ENCODE results near the gene SLC25A52. TPM values are rescaled to one million over a fixed set of nuclear protein-coding genes. Genes with fewer than 3 reads are reported as not detected.

SLC25A52 gene
- total and polyA plus RNA-seq, 2 experiments from 2014 or later: not detected

DNA sequence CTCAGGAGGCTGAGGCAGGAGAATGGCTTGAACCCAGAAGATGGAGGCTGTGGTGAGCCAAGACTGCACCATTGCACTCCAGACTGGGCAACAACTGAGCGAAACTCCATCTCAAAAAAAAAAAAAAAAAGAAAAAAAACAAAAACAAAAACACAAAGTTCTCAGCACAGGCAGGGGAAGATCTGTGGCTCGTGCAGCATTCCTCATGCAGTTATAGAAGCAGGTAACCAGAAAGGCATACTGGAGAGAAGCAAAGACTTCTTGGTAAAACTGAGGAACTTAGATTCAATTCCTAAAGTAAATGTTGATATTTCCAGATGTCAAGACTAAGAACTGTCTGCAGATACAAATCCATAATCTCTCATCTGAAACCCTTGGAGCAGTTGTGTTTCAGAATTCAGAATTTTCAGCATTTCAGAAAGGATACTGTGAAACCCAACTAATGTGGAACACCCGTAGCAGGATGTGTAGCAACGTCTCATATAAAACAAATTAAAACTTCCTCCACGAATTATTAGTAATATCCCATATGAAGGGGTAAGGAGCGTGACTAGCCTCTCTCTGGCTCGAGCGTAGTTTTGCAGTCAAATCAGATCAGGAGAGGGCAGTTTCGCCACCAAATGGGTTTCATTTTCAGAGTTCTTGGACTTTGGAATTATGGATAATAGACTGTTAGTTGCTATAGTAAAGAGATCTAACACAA, 13.2 kb upstream of the SLC25A52 start:
- Histone ChIP-seq H3K9me3 (ENCODE audit: low read depth) (peaks cover 5% of the 10 kb centered on the region), H3K79me2 (no peaks in the 10 kb centered on the region), H3K27ac (no peak overlapping the region), H3K4me2 (no peak overlapping the region), H4K20me1 (ENCODE audit: insufficient read depth, poor library complexity, severe bottlenecking) (no peaks in the 10 kb centered on the region), H2AFZ (no peak overlapping the region), H3K36me3 (replicated peaks; ENCODE audit: insufficient read depth, low read depth) (no peaks in the 10 kb centered on the region), H3K27me3 (no peaks in the 10 kb centered on the region), H3K4me1 (ENCODE audit: insufficient read depth) (no peaks in the 10 kb centered on the region), H3K4me3 (no peak overlapping the region), H3K9me2 (replicated peaks; ENCODE audit: insufficient read depth) (no peaks in the 10 kb centered on the region)
- WGBS (ENCODE audit: low lambda C conversion rate, missing lambda C conversion rate): 90% methylated on average over 8 of the region's 9 CpGs
- DNase-seq (ENCODE audit: low spot score): no peak
- TF ChIP-seq EZH2 (IDR thresholded peaks at IDR 0.05; ENCODE audit: borderline replicate concordance) (no peak), EZH2phosphoT487 (IDR thresholded peaks at IDR 0.05; ENCODE audit: low read depth, severe bottlenecking, unreplicated experiment) (no peak)
- TF ChIP-seq, protein P1, sequence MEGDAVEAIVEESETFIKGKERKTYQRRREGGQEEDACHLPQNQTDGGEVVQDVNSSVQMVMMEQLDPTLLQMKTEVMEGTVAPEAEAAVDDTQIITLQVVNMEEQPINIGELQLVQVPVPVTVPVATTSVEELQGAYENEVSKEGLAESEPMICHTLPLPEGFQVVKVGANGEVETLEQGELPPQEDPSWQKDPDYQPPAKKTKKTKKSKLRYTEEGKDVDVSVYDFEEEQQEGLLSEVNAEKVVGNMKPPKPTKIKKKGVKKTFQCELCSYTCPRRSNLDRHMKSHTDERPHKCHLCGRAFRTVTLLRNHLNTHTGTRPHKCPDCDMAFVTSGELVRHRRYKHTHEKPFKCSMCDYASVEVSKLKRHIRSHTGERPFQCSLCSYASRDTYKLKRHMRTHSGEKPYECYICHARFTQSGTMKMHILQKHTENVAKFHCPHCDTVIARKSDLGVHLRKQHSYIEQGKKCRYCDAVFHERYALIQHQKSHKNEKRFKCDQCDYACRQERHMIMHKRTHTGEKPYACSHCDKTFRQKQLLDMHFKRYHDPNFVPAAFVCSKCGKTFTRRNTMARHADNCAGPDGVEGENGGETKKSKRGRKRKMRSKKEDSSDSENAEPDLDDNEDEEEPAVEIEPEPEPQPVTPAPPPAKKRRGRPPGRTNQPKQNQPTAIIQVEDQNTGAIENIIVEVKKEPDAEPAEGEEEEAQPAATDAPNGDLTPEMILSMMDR (IDR thresholded peaks at IDR 0.05; ENCODE audit: poor library complexity): no peak

DNA sequence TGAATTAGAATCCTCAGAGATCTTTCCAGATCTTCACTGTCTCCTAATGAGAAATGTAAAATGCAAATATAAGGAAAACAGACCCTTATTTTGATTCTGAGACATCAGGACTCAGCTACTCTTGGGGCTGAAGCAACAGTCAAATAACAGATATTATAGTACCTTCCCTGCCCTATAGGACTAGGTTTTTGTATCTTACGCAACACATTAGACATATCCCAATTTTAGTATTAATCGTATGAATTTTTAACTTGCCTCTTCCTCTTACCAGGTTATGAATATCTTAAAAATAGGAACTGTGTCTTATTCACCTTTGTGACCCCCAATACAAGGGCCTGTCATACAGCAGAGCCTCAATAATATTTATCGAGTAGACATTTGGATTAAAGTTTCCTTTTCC, 12.0 kb upstream of the SLC25A52 start:
- Histone ChIP-seq H2AFZ (no peak overlapping the region), H3K27ac (no peak overlapping the region), H3K9me3 (ENCODE audit: low read depth) (no peaks in the 10 kb centered on the region), H3K9me2 (replicated peaks; ENCODE audit: insufficient read depth) (no peaks in the 10 kb centered on the region), H3K4me3 (no peak overlapping the region), H3K4me2 (no peak overlapping the region), H3K36me3 (replicated peaks; ENCODE audit: insufficient read depth, low read depth) (no peaks in the 10 kb centered on the region), H3K4me1 (ENCODE audit: insufficient read depth) (peaks cover 3% of the 10 kb centered on the region), H3K27me3 (no peaks in the 10 kb centered on the region), H3K79me2 (no peaks in the 10 kb centered on the region), H4K20me1 (ENCODE audit: insufficient read depth, poor library complexity, severe bottlenecking) (no peaks in the 10 kb centered on the region)
- WGBS (ENCODE audit: low lambda C conversion rate, missing lambda C conversion rate): 97% methylated on average over 3 of the region's 3 CpGs
- no peak for TF ChIP-seq EZH2 (IDR thresholded peaks at IDR 0.05; ENCODE audit: borderline replicate concordance)
- TF ChIP-seq, protein P1 (IDR thresholded peaks at IDR 0.05; ENCODE audit: poor library complexity): no peak
- DNase-seq (ENCODE audit: low spot score): no peak

DNA sequence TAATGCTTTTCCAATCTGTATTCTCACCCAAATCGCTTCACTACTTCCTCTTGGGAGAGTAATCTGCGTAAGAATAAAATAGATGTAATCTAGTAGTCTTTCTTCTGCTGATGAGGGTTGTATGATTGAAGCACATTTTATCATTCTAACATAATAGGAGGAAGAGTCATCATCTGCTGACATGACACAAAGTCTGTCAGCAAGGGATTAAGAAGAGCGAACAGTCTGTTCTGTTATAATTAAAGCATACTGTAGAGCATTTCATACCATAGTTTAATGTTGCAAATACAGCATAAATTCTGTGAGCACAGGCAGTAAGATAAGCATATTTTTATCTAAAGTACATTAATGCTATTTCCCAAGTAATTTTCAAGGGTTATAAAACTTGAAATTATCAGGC, 10.4 kb downstream of the SLC25A52 start:
- H3K36me3 ChIP-seq (replicated peaks; ENCODE audit: insufficient read depth, low read depth): no peaks in the 10 kb centered on the region
- H4K20me1 ChIP-seq (ENCODE audit: insufficient read depth, poor library complexity, severe bottlenecking): no peaks in the 10 kb centered on the region
- H3K27me3 ChIP-seq: no peaks in the 10 kb centered on the region
- H3K9me2 ChIP-seq (replicated peaks; ENCODE audit: insufficient read depth): no peaks in the 10 kb centered on the region
- no peak overlapping the region for H2AFZ ChIP-seq
- H3K9me3 ChIP-seq (ENCODE audit: low read depth): no peaks in the 10 kb centered on the region
- no peak overlapping the region for H3K4me3 ChIP-seq
- no peak for DNase-seq (ENCODE audit: low spot score)
- H3K4me1 ChIP-seq (ENCODE audit: insufficient read depth): no peaks in the 10 kb centered on the region
- TF ChIP-seq EZH2phosphoT487 (IDR thresholded peaks at IDR 0.05; ENCODE audit: low read depth, severe bottlenecking, unreplicated experiment) (no peak), EZH2 (IDR thresholded peaks at IDR 0.05; ENCODE audit: borderline replicate concordance) (no peak)
- TF ChIP-seq, protein P1 (IDR thresholded peaks at IDR 0.05; ENCODE audit: poor library complexity): no peak
- WGBS (ENCODE audit: low lambda C conversion rate, missing lambda C conversion rate): 80% methylated on average over 3 of the region's 3 CpGs
- no peaks in the 10 kb centered on the region for H3K79me2 ChIP-seq
- no peak overlapping the region for H3K27ac ChIP-seq
- peak overlapping the region; percentile 3 for H3K4me2 ChIP-seq

Measured in hepatocyte (in vitro differentiated cells).